NCI-H345 (cell line): ENCODE data around the gene GLIS1.

Experiments used
- DNase-seq: peaks from one replicate; lab custom pipeline; 2025; lab: John Stamatoyannopoulos, UW

GLIS1 gene

GRCh38 chr1:53580739-53581475 lies 158.1 kb downstream of the GLIS1 start:
- DNase-seq = no peak

GRCh38 chr1:53580009-53580400 lies 159.0 kb downstream of the GLIS1 start:
- DNase-seq = no peak

GRCh38 chr1:53579221-53580008 lies 159.5 kb downstream of the GLIS1 start:
- no peak for DNase-seq

- DNase-seq = no peak
These were observed 160.6 kb downstream of the GLIS1 start for GRCh38 chr1:53578358-53578757.

GRCh38 chr1:53577761-53578100 lies 161.2 kb downstream of the GLIS1 start:
- no peak for DNase-seq

GRCh38 chr1:53576866-53577760 lies 161.9 kb downstream of the GLIS1 start:
- DNase-seq = no peak

GRCh38 chr1:53576381-53576801 lies 162.6 kb downstream of the GLIS1 start:
- no peak for DNase-seq

GRCh38 chr1:53575955-53576320 lies 163.0 kb downstream of the GLIS1 start:
- DNase-seq = no peak

- DNase-seq = no peak
These were observed 163.6 kb downstream of the GLIS1 start for GRCh38 chr1:53575141-53575954.

- DNase-seq = no peak
These were observed 164.3 kb downstream of the GLIS1 start for GRCh38 chr1:53574621-53575020.

GRCh38 chr1:53573931-53574330 lies 165.0 kb downstream of the GLIS1 start:
- no peak for DNase-seq

- no peak for DNase-seq
These were observed 165.4 kb downstream of the GLIS1 start for GRCh38 chr1:53573522-53573921.

GRCh38 chr1:53572815-53573173 lies 166.2 kb downstream of the GLIS1 start:
- peak; percentile 73 for DNase-seq

- peak; percentile 93 for DNase-seq
These were observed 166.7 kb downstream of the GLIS1 start for GRCh38 chr1:53572065-53572814.

GRCh38 chr1:53568540-53568939 lies 170.4 kb downstream of the GLIS1 start:
- no peak for DNase-seq

- no peak for DNase-seq
These were observed 171.1 kb downstream of the GLIS1 start for GRCh38 chr1:53567851-53568250.

GRCh38 chr1:53567450-53567849 lies 171.5 kb downstream of the GLIS1 start:
- no peak for DNase-seq

- no peak for DNase-seq
These were observed 175.4 kb downstream of the GLIS1 start for GRCh38 chr1:53563611-53564010.

- DNase-seq = no peak
These were observed 176.0 kb downstream of the GLIS1 start for GRCh38 chr1:53562981-53563379.

- DNase-seq = peak; percentile 66
These were observed 176.5 kb downstream of the GLIS1 start for GRCh38 chr1:53562291-53562980.
